Renal pelvis (tissue), 4 donors: ENCODE results near the gene HOXB8. TPM values are rescaled to one million over a fixed set of nuclear protein-coding genes. Genes with fewer than 3 reads are reported as not detected.
A peak's percentile ranks its signal among the peaks of the same experiment; 100 is the strongest.

ENCODE experiments used
- DNase-seq: peaks from one replicate; pipeline ENCODE4 v3.0.0-alpha.2; 2013
- polyA plus RNA-seq, 3 donors: library from polyadenylated mRNA; unstranded; fragments of 120-200 nt; gene quantifications; one replicate each; pipeline ENCODE4 v1.2.1, GENCODE V29; 2013; ENCODE audit not compliant: insufficient read length in 3 of 3

HOXB8 gene
- polyA plus RNA-seq, 3 donors = 57.9 to 64.7 (median 59.7) TPM

GRCh38 chr17:48627118-48627597 is 12.1 kb upstream of the HOXB8 start:
- DNase-seq = no peak

GRCh38 chr17:48626245-48627117 is 11.4 kb upstream of the HOXB8 start, which contains the start of gene HOXB9:
Gene HOXB9 (minus strand): TSS chr17:48626358. CDS start chr17:48626269, 89 bp downstream.
- no peak for DNase-seq

- DNase-seq = no peak
Observed at GRCh38 chr17:48625495-48626244, 10.6 kb upstream of the HOXB8 start.

- DNase-seq = no peak
Observed at GRCh38 chr17:48624544-48625494, 9.7 kb upstream of the HOXB8 start.

GRCh38 chr17:48624118-48624517 is 9.0 kb upstream of the HOXB8 start:
- DNase-seq = no peak

- DNase-seq = no peak
Observed at GRCh38 chr17:48623583-48623982, 8.5 kb upstream of the HOXB8 start.

GRCh38 chr17:48622857-48623256 is 7.8 kb upstream of the HOXB8 start:
- no peak for DNase-seq

GRCh38 chr17:48621410-48622392 is 6.6 kb upstream of the HOXB8 start:
- DNase-seq = no peak

GRCh38 chr17:48620461-48621139 is 5.5 kb upstream of the HOXB8 start:
- no peak for DNase-seq

GRCh38 chr17:48619826-48620449 is 4.8 kb upstream of the HOXB8 start:
- no peak for DNase-seq

GRCh38 chr17:48618256-48618896 is 3.3 kb upstream of the HOXB8 start:
- DNase-seq = peak; percentile 92

GRCh38 chr17:48617471-48618255 is 2.6 kb upstream of the HOXB8 start:
- DNase-seq = no peak

GRCh38 chr17:48616717-48617470 is 1.8 kb upstream of the HOXB8 start:
- DNase-seq = no peak

- no peak for DNase-seq
Observed at GRCh38 chr17:48615963-48616716, 1.0 kb upstream of the HOXB8 start.

- DNase-seq = no peak
Observed at GRCh38 chr17:48613862-48614694, 1.0 kb downstream of the HOXB8 start.
